HepG2 (cell line): ENCODE results near the gene SYT8. TPM values are rescaled to one million over a fixed set of nuclear protein-coding genes. Genes with fewer than 3 reads are reported as not detected.

Source experiments
- BRD4 ChIP-seq: sonication (generic); formaldehyde crosslinking; IDR thresholded peaks from 2 replicates; pipeline ENCODE4 v1.4.0; 2020; ENCODE audit warnings: missing genetic modification reagents
- ELF1 ChIP-seq: sonication (generic); formaldehyde crosslinking; IDR thresholded peaks from 2 replicates; pipeline ENCODE4 v1.4.0; 2020; ENCODE audit warnings: missing genetic modification reagents
- IKZF1 ChIP-seq: fragments of 450-650 bp; IDR thresholded peaks from 2 replicates; pipeline ENCODE4 v1.7.1; 2016
- IRX3 ChIP-seq: sonication (generic); formaldehyde crosslinking; IDR thresholded peaks from 2 replicates; pipeline ENCODE4 v1.8.1; 2023; ENCODE audit warnings: mild to moderate bottlenecking, low read depth, missing genetic modification reagents, borderline replicate concordance
- NCOR1 ChIP-seq: fragments of 200-600 bp; sonication (generic); IDR thresholded peaks from 2 replicates; pipeline ENCODE4 v1.7.0; 2017; ENCODE audit warnings: antibody characterized with exemption, low read length, borderline replicate concordance
- NR2F6 ChIP-seq, 2 experiments: IDR thresholded peaks; 2 replicates each; pipeline ENCODE4 v1.6.1; 2016; ENCODE audit warnings: antibody characterized with exemption in 1 of 2, mild to moderate bottlenecking in 1 of 2
- PRMT3 ChIP-seq: sonication (generic); formaldehyde crosslinking; IDR thresholded peaks from 2 replicates; pipeline ENCODE4 v1.8.1; 2022; ENCODE audit warnings: low read depth, mild to moderate bottlenecking, moderate library complexity, missing genetic modification reagents, borderline replicate concordance
- SNAPC2 ChIP-seq: sonication (generic); formaldehyde crosslinking; IDR thresholded peaks from 2 replicates; pipeline ENCODE4 v1.8.1; 2022; ENCODE audit warnings: mild to moderate bottlenecking, missing genetic modification reagents
- TARDBP ChIP-seq: sonication (generic); formaldehyde crosslinking; IDR thresholded peaks from 2 replicates; pipeline ENCODE4 v1.8.0; 2022; ENCODE audit warnings: mild to moderate bottlenecking, missing genetic modification reagents
- TGIF2 ChIP-seq: IDR thresholded peaks from 2 replicates; pipeline ENCODE4 v1.6.1; 2016; ENCODE audit warnings: control low read depth, missing compliant biosample characterization
- ZNF367 ChIP-seq: sonication (generic); formaldehyde crosslinking; IDR thresholded peaks from 2 replicates; pipeline ENCODE4 v1.4.0; 2020; ENCODE audit warnings: missing genetic modification reagents, borderline replicate concordance
- ZNF569 ChIP-seq: sonication (generic); formaldehyde crosslinking; IDR thresholded peaks from 2 replicates; pipeline ENCODE4 v1.5.0; 2020; ENCODE audit warnings: mild to moderate bottlenecking, missing genetic modification reagents, moderate library complexity, borderline replicate concordance
- polyA plus RNA-seq, 8 experiments: library from polyadenylated mRNA; depleted of rRNA in 3 of 8; stranded (reverse) in 7 of 8; unstranded in 1 of 8; fragments of >200 nt; fragmentation: Illumina TruSeq in 4 of 8; extraction: Trizol in 4 of 8; gene quantifications; 2 replicates each; pipeline versions ENCODE4 v1.2.1 to v1.2.3, GENCODE V29; 2011 to 2016; ENCODE audit warnings: low read depth in 4 of 8, missing spikeins in 1 of 8, mixed read lengths in 1 of 8; ENCODE audit not compliant: insufficient read depth in 1 of 8
- total RNA-seq, 5 experiments: library from RNA; depleted of rRNA; stranded (reverse); fragments of >200 nt; fragmentation: Illumina TruSeq; extraction: Trizol; gene quantifications; 2 replicates each; pipeline ENCODE4 v1.2.3, GENCODE V29; 2016; ENCODE audit warnings: low read depth in 1 of 5
- TF ChIP-seq, protein P1 (sequence below): sonication (generic); formaldehyde crosslinking; IDR thresholded peaks from 2 replicates; pipeline ENCODE4 v1.9.0; 2022; ENCODE audit warnings: missing genetic modification reagents, mild to moderate bottlenecking, borderline replicate concordance
- TF ChIP-seq, protein P2 (sequence below): sonication (generic); formaldehyde crosslinking; conservative IDR thresholded peaks from 2 replicates; pipeline ENCODE4 v1.4.0; 2020; ENCODE audit warnings: mild to moderate bottlenecking, missing genetic modification reagents, moderate library complexity
- TF ChIP-seq, protein P3 (sequence below): sonication (generic); formaldehyde crosslinking; IDR thresholded peaks from 2 replicates; pipeline ENCODE4 v1.5.1; 2020; ENCODE audit warnings: mild to moderate bottlenecking, missing genetic modification reagents, moderate library complexity
- TF ChIP-seq, protein P4 (sequence below): sonication (generic); formaldehyde crosslinking; IDR thresholded peaks from 2 replicates; pipeline ENCODE4 v1.4.0; 2020; ENCODE audit warnings: missing genetic modification reagents, mild to moderate bottlenecking, borderline replicate concordance

SYT8 gene
- total and polyA plus RNA-seq, 2 of the 13 experiments (the other 11 are each of a cell fraction or from before 2014, with no cell fraction given), result 0.60 to 2.3 TPM

DNA sequence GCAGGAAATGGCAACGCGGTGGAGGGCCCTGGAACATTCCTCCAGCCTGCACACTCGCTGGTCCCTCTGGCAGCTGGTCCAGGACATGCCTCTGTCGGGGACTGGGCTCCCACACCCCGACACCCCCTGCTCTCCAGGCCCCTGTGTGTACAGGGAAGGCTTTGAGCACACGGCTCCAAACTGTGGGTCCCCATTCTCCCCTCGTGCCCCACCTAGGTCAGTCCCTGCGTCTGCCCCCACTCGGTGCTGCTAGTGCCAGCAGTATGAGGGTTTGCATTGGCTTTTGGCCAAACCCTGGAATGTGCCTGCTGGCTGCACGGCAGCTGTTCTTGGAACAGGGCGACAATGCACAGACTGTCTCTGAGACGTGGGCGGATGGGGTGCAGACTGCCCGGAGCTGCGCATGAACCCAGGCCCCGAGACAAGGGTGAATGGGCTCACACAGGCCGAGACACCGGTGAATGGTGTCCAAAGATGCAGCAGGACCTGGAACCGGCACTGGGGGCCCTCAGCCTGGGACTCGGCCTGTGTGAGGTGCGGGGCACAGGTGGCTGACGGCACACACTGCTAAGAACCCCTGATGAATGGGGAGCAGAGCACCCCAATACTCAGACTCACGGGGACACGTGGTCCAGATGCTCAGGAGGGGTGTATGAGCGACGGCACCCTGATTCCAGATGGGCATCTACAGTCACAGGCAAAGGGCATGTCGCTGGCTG lies 7.5 kb upstream of the SYT8 start (continued):
- TF ChIP-seq PRMT3 (CRISPR knock-in tag), result no peak
- no peak for TF ChIP-seq IKZF1
- TF ChIP-seq TARDBP, result peak; percentile 66; the same call in 1 of the 2 replicates
- TF ChIP-seq SNAPC2 (CRISPR knock-in tag), result peak; percentile 79; the same call in 1 of the 2 replicates
- no peak for TF ChIP-seq ZNF569 (CRISPR knock-in tag)
- TF ChIP-seq, protein P1, sequence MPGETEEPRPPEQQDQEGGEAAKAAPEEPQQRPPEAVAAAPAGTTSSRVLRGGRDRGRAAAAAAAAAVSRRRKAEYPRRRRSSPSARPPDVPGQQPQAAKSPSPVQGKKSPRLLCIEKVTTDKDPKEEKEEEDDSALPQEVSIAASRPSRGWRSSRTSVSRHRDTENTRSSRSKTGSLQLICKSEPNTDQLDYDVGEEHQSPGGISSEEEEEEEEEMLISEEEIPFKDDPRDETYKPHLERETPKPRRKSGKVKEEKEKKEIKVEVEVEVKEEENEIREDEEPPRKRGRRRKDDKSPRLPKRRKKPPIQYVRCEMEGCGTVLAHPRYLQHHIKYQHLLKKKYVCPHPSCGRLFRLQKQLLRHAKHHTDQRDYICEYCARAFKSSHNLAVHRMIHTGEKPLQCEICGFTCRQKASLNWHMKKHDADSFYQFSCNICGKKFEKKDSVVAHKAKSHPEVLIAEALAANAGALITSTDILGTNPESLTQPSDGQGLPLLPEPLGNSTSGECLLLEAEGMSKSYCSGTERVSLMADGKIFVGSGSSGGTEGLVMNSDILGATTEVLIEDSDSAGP, result peak; percentile 67
- no peak for TF ChIP-seq ZNF367 (CRISPR knock-in tag)
- TF ChIP-seq NCOR1, result no peak
- TF ChIP-seq, protein P2, sequence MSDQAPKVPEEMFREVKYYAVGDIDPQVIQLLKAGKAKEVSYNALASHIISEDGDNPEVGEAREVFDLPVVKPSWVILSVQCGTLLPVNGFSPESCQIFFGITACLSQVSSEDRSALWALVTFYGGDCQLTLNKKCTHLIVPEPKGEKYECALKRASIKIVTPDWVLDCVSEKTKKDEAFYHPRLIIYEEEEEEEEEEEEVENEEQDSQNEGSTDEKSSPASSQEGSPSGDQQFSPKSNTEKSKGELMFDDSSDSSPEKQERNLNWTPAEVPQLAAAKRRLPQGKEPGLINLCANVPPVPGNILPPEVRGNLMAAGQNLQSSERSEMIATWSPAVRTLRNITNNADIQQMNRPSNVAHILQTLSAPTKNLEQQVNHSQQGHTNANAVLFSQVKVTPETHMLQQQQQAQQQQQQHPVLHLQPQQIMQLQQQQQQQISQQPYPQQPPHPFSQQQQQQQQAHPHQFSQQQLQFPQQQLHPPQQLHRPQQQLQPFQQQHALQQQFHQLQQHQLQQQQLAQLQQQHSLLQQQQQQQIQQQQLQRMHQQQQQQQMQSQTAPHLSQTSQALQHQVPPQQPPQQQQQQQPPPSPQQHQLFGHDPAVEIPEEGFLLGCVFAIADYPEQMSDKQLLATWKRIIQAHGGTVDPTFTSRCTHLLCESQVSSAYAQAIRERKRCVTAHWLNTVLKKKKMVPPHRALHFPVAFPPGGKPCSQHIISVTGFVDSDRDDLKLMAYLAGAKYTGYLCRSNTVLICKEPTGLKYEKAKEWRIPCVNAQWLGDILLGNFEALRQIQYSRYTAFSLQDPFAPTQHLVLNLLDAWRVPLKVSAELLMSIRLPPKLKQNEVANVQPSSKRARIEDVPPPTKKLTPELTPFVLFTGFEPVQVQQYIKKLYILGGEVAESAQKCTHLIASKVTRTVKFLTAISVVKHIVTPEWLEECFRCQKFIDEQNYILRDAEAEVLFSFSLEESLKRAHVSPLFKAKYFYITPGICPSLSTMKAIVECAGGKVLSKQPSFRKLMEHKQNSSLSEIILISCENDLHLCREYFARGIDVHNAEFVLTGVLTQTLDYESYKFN (CRISPR knock-in tag), result peak; percentile 32; the same call in 1 of the 2 replicates
- no peak for TF ChIP-seq IRX3 (CRISPR knock-in tag)
- TF ChIP-seq BRD4 (CRISPR knock-in tag), result 0 out of 2 replicates have a peak, but pooled peaks have one; percentile 76
- TF ChIP-seq, protein P3, sequence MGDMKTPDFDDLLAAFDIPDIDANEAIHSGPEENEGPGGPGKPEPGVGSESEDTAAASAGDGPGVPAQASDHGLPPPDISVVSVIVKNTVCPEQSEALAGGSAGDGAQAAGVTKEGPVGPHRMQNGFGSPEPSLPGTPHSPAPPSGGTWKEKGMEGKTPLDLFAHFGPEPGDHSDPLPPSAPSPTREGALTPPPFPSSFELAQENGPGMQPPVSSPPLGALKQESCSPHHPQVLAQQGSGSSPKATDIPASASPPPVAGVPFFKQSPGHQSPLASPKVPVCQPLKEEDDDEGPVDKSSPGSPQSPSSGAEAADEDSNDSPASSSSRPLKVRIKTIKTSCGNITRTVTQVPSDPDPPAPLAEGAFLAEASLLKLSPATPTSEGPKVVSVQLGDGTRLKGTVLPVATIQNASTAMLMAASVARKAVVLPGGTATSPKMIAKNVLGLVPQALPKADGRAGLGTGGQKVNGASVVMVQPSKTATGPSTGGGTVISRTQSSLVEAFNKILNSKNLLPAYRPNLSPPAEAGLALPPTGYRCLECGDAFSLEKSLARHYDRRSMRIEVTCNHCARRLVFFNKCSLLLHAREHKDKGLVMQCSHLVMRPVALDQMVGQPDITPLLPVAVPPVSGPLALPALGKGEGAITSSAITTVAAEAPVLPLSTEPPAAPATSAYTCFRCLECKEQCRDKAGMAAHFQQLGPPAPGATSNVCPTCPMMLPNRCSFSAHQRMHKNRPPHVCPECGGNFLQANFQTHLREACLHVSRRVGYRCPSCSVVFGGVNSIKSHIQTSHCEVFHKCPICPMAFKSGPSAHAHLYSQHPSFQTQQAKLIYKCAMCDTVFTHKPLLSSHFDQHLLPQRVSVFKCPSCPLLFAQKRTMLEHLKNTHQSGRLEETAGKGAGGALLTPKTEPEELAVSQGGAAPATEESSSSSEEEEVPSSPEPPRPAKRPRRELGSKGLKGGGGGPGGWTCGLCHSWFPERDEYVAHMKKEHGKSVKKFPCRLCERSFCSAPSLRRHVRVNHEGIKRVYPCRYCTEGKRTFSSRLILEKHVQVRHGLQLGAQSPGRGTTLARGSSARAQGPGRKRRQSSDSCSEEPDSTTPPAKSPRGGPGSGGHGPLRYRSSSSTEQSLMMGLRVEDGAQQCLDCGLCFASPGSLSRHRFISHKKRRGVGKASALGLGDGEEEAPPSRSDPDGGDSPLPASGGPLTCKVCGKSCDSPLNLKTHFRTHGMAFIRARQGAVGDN, result peak; percentile 96
- no peak for TF ChIP-seq ELF1 (CRISPR knock-in tag)
- TF ChIP-seq NR2F6 (IDR thresholded peaks at IDR 0.05), result no peak
- TF ChIP-seq NR2F6 (CRISPR knock-in tag; IDR thresholded peaks at IDR 0.05), result peak; percentile 43; the same call in 1 of the 2 replicates
- TF ChIP-seq, protein P4, sequence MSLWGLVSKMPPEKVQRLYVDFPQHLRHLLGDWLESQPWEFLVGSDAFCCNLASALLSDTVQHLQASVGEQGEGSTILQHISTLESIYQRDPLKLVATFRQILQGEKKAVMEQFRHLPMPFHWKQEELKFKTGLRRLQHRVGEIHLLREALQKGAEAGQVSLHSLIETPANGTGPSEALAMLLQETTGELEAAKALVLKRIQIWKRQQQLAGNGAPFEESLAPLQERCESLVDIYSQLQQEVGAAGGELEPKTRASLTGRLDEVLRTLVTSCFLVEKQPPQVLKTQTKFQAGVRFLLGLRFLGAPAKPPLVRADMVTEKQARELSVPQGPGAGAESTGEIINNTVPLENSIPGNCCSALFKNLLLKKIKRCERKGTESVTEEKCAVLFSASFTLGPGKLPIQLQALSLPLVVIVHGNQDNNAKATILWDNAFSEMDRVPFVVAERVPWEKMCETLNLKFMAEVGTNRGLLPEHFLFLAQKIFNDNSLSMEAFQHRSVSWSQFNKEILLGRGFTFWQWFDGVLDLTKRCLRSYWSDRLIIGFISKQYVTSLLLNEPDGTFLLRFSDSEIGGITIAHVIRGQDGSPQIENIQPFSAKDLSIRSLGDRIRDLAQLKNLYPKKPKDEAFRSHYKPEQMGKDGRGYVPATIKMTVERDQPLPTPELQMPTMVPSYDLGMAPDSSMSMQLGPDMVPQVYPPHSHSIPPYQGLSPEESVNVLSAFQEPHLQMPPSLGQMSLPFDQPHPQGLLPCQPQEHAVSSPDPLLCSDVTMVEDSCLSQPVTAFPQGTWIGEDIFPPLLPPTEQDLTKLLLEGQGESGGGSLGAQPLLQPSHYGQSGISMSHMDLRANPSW (CRISPR knock-in tag), result no peak
- no peak for TF ChIP-seq TGIF2 (CRISPR knock-in tag)
